GM21447 (cell line): ENCODE data around the gene NCKAP5.

ENCODE experiments used
- ATAC-seq: cut with Tn5 transposase; IDR thresholded peaks from one replicate; pipeline ENCODE4 v1.9.1; 2021; ENCODE audit not compliant: unreplicated experiment

NCKAP5 gene

GRCh38 chr2:133054297-133054696 lies 514.0 kb downstream of the NCKAP5 start:
- no peak for ATAC-seq

- ATAC-seq = no peak
Measured at GRCh38 chr2:133053541-133053940, 514.7 kb downstream of the NCKAP5 start.

GRCh38 chr2:133045787-133046186 lies 522.5 kb downstream of the NCKAP5 start:
- no peak for ATAC-seq

- no peak for ATAC-seq
Measured at GRCh38 chr2:133044556-133044955, 523.7 kb downstream of the NCKAP5 start.

- no peak for ATAC-seq
Measured at GRCh38 chr2:133040170-133040569, 528.1 kb downstream of the NCKAP5 start.

GRCh38 chr2:133039531-133039930 lies 528.7 kb downstream of the NCKAP5 start:
- ATAC-seq = no peak

- no peak for ATAC-seq
Measured at GRCh38 chr2:133026536-133027177, 541.6 kb downstream of the NCKAP5 start.

- ATAC-seq = no peak
Measured at GRCh38 chr2:133025004-133025403, 543.3 kb downstream of the NCKAP5 start.

GRCh38 chr2:133012847-133013734 lies 555.2 kb downstream of the NCKAP5 start:
- ATAC-seq = no peak

- no peak for ATAC-seq
Measured at GRCh38 chr2:133004623-133005022, 563.6 kb downstream of the NCKAP5 start.

GRCh38 chr2:132999421-132999820 lies 568.8 kb downstream of the NCKAP5 start:
- ATAC-seq = no peak

GRCh38 chr2:132998221-132998620 lies 570.0 kb downstream of the NCKAP5 start:
- ATAC-seq = no peak

- no peak for ATAC-seq
Measured at GRCh38 chr2:132991471-132992045, 576.7 kb downstream of the NCKAP5 start.

- no peak for ATAC-seq
Measured at GRCh38 chr2:132984731-132985130, 583.5 kb downstream of the NCKAP5 start.

- no peak for ATAC-seq
Measured at GRCh38 chr2:132980304-132980703, 588.0 kb downstream of the NCKAP5 start.

- ATAC-seq = no peak
Measured at GRCh38 chr2:132979339-132980093, 588.7 kb downstream of the NCKAP5 start.

- no peak for ATAC-seq
Measured at GRCh38 chr2:132978840-132979239, 589.4 kb downstream of the NCKAP5 start.

- no peak for ATAC-seq
Measured at GRCh38 chr2:132977812-132978529, 590.3 kb downstream of the NCKAP5 start.

- no peak for ATAC-seq
Measured at GRCh38 chr2:132975193-132976105, 592.8 kb downstream of the NCKAP5 start.
